ENCODE measurements around the gene SURF4. TPM values are rescaled to one million over a fixed set of nuclear protein-coding genes. Genes with fewer than 3 reads are reported as not detected.
A peak's percentile ranks its signal among the peaks of the same experiment; 100 is the strongest.

Gene SURF4
- total and polyA plus RNA-seq, 2 of the 13 experiments (the other 11 are each of a cell fraction or from before 2014, with no cell fraction given), result 220 to 265 TPM

DNA sequence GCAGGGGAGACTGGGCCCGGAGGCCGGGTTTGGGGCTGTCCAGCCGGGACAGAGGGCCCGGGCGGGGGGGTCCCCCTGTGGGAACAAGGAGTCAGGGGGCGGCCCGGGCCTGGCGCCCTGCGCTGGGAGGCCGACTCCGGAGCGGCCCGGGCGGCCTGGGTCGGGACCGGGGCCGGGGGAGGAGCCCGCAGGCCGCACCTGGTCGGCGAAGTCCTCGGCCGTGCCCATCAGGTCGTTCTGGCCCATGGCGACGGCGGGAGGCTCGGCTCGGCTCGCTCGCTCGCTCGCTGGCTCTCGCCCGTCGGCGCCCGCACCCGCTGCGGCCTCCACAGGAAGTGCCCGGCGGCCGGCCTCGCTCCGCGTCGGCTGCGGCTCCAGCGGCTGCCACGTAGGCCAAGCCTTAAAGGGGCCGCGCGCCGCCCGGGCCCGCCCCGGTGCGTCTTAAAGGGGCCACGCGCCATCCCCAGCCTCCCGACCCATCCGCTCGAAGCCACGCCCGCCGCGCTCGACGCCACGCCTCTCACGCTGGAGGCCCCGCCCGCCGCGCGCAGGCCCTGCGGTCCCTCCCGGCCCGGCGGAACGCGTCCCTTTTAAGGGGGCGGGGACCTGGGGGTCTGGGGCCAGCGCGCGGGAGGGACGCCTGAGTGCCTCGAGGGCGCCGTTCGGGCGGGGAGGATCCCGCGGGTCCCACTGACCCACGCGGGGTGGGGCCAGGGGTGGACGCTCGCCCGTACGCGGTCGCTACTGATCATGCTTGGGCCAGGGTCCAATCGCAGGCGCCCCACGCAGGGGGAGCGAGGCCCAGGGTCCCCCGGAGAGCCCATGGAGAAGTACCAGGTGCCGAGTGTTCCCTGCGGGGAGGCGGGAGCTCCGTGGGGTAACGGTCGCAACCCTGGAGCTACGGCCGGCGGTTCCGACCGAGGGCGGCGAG lies at the start of gene SURF4, which contains the start of gene STKLD1 (continued):
- 0 out of 2 replicates have a peak, but pooled peaks have one; percentile 40 for TF ChIP-seq NFATC3 (CRISPR knock-in tag; IDR thresholded peaks at IDR 0.05)
- TF ChIP-seq, protein P1, sequence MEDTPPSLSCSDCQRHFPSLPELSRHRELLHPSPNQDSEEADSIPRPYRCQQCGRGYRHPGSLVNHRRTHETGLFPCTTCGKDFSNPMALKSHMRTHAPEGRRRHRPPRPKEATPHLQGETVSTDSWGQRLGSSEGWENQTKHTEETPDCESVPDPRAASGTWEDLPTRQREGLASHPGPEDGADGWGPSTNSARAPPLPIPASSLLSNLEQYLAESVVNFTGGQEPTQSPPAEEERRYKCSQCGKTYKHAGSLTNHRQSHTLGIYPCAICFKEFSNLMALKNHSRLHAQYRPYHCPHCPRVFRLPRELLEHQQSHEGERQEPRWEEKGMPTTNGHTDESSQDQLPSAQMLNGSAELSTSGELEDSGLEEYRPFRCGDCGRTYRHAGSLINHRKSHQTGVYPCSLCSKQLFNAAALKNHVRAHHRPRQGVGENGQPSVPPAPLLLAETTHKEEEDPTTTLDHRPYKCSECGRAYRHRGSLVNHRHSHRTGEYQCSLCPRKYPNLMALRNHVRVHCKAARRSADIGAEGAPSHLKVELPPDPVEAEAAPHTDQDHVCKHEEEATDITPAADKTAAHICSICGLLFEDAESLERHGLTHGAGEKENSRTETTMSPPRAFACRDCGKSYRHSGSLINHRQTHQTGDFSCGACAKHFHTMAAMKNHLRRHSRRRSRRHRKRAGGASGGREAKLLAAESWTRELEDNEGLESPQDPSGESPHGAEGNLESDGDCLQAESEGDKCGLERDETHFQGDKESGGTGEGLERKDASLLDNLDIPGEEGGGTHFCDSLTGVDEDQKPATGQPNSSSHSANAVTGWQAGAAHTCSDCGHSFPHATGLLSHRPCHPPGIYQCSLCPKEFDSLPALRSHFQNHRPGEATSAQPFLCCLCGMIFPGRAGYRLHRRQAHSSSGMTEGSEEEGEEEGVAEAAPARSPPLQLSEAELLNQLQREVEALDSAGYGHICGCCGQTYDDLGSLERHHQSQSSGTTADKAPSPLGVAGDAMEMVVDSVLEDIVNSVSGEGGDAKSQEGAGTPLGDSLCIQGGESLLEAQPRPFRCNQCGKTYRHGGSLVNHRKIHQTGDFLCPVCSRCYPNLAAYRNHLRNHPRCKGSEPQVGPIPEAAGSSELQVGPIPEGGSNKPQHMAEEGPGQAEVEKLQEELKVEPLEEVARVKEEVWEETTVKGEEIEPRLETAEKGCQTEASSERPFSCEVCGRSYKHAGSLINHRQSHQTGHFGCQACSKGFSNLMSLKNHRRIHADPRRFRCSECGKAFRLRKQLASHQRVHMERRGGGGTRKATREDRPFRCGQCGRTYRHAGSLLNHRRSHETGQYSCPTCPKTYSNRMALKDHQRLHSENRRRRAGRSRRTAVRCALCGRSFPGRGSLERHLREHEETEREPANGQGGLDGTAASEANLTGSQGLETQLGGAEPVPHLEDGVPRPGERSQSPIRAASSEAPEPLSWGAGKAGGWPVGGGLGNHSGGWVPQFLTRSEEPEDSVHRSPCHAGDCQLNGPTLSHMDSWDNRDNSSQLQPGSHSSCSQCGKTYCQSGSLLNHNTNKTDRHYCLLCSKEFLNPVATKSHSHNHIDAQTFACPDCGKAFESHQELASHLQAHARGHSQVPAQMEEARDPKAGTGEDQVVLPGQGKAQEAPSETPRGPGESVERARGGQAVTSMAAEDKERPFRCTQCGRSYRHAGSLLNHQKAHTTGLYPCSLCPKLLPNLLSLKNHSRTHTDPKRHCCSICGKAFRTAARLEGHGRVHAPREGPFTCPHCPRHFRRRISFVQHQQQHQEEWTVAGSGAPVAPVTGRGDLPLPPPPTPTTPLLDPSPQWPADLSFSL (CRISPR knock-in tag; IDR thresholded peaks at IDR 0.05), result no peak
- peak; percentile 79; the same call in 1 of the 2 replicates for TF ChIP-seq ZNF558 (CRISPR knock-in tag; IDR thresholded peaks at IDR 0.05; ENCODE audit: borderline replicate concordance)
- TF ChIP-seq, protein P2, sequence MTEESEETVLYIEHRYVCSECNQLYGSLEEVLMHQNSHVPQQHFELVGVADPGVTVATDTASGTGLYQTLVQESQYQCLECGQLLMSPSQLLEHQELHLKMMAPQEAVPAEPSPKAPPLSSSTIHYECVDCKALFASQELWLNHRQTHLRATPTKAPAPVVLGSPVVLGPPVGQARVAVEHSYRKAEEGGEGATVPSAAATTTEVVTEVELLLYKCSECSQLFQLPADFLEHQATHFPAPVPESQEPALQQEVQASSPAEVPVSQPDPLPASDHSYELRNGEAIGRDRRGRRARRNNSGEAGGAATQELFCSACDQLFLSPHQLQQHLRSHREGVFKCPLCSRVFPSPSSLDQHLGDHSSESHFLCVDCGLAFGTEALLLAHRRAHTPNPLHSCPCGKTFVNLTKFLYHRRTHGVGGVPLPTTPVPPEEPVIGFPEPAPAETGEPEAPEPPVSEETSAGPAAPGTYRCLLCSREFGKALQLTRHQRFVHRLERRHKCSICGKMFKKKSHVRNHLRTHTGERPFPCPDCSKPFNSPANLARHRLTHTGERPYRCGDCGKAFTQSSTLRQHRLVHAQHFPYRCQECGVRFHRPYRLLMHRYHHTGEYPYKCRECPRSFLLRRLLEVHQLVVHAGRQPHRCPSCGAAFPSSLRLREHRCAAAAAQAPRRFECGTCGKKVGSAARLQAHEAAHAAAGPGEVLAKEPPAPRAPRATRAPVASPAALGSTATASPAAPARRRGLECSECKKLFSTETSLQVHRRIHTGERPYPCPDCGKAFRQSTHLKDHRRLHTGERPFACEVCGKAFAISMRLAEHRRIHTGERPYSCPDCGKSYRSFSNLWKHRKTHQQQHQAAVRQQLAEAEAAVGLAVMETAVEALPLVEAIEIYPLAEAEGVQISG (CRISPR knock-in tag; IDR thresholded peaks at IDR 0.05), result peak; percentile 83
- TF ChIP-seq, protein P3, sequence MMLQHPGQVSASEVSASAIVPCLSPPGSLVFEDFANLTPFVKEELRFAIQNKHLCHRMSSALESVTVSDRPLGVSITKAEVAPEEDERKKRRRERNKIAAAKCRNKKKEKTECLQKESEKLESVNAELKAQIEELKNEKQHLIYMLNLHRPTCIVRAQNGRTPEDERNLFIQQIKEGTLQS (CRISPR knock-in tag; IDR thresholded peaks at IDR 0.05), result no peak
- TF ChIP-seq ZNF563 (CRISPR knock-in tag; IDR thresholded peaks at IDR 0.05), result peak; percentile 79
- TF ChIP-seq PHF8 (CRISPR knock-in tag; IDR thresholded peaks at IDR 0.05), result peak; percentile 59
- TF ChIP-seq MAFF (IDR thresholded peaks at IDR 0.05; ENCODE audit: low read depth, low read length), result no peak
- no peak; the same call in 1 of the 2 replicates for TF ChIP-seq ZNF552 (CRISPR knock-in tag; IDR thresholded peaks at IDR 0.05; ENCODE audit: borderline replicate concordance)
- TF ChIP-seq, protein P4, sequence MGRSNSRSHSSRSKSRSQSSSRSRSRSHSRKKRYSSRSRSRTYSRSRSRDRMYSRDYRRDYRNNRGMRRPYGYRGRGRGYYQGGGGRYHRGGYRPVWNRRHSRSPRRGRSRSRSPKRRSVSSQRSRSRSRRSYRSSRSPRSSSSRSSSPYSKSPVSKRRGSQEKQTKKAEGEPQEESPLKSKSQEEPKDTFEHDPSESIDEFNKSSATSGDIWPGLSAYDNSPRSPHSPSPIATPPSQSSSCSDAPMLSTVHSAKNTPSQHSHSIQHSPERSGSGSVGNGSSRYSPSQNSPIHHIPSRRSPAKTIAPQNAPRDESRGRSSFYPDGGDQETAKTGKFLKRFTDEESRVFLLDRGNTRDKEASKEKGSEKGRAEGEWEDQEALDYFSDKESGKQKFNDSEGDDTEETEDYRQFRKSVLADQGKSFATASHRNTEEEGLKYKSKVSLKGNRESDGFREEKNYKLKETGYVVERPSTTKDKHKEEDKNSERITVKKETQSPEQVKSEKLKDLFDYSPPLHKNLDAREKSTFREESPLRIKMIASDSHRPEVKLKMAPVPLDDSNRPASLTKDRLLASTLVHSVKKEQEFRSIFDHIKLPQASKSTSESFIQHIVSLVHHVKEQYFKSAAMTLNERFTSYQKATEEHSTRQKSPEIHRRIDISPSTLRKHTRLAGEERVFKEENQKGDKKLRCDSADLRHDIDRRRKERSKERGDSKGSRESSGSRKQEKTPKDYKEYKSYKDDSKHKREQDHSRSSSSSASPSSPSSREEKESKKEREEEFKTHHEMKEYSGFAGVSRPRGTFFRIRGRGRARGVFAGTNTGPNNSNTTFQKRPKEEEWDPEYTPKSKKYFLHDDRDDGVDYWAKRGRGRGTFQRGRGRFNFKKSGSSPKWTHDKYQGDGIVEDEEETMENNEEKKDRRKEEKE (IDR thresholded peaks at IDR 0.05), result no peak
- 0 out of 2 replicates have a peak, but pooled peaks have one; percentile 9 for TF ChIP-seq ZNF12 (CRISPR knock-in tag; IDR thresholded peaks at IDR 0.05)
- TF ChIP-seq ZNF629 (CRISPR knock-in tag; conservative IDR thresholded peaks at IDR 0.05), result no peak
- no peak for TF ChIP-seq ZNF263 (CRISPR knock-in tag; IDR thresholded peaks at IDR 0.05)
- TF ChIP-seq ZFP1 (CRISPR knock-in tag; IDR thresholded peaks at IDR 0.05), result no peak
- no peak for TF ChIP-seq GFI1 (CRISPR knock-in tag; IDR thresholded peaks at IDR 0.05; ENCODE audit: borderline replicate concordance)
- no peak for TF ChIP-seq TOPORS (CRISPR knock-in tag; IDR thresholded peaks at IDR 0.05)
- no peak for TF ChIP-seq FOXJ3 (CRISPR knock-in tag; IDR thresholded peaks at IDR 0.05; ENCODE audit: borderline replicate concordance)
